ENCODE results near the gene CCDC172.

Gene CCDC172

DNA sequence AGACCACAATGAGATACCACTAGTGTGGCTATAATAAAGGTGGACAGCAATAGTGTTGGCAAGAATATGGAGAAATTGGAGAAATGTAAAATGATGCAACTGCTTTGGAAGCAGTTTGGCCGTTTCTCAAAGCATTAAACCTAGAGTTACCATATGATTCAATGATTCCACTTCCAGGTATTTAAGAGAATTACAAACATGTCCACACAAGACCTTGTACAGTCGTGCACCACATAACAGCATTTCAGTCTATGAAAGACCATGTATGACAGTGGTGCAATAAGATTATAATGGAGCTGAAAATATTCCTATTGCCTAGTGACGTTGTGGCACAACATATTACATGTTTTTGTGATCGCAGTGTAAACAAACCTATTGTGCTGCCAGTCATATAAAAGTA, 29.6 kb downstream of the CCDC172 start:
- Histone ChIP-seq H3K79me2 (ENCODE audit: insufficient read depth, low read length) (no peaks in the 10 kb centered on the region), H3K9me2 (replicated peaks; ENCODE audit: low read depth, low read length) (no peaks in the 10 kb centered on the region), H3F3A (ENCODE audit: low read depth) (no peaks in the 10 kb centered on the region), H3K9ac (ENCODE audit: low read depth, low read length, poor library complexity, severe bottlenecking) (no peak overlapping the region), H3K27me3 (ENCODE audit: insufficient read depth, low read length, poor library complexity, severe bottlenecking) (no peaks in the 10 kb centered on the region), H2AFZ (ENCODE audit: low read length) (no peak overlapping the region), H3K4me3 (ENCODE audit: low read length, poor library complexity, severe bottlenecking) (no peak overlapping the region), H3K9me3 (ENCODE audit: insufficient read depth, low read depth, low read length) (peaks cover 7% of the 10 kb centered on the region), H4K20me1 (ENCODE audit: insufficient read depth, low read length, poor library complexity, severe bottlenecking) (no peaks in the 10 kb centered on the region), H3K4me1 (ENCODE audit: insufficient read depth, low read length, poor library complexity, severe bottlenecking) (no peaks in the 10 kb centered on the region), H3K36me3 (ENCODE audit: insufficient read depth, low read length) (no peaks in the 10 kb centered on the region), H3K4me2 (ENCODE audit: low read depth, low read length, poor library complexity, severe bottlenecking) (no peak overlapping the region)
- TF ChIP-seq EZH2phosphoT487 (IDR thresholded peaks at IDR 0.05; ENCODE audit: borderline replicate concordance): no peak
- TF ChIP-seq, protein P1, sequence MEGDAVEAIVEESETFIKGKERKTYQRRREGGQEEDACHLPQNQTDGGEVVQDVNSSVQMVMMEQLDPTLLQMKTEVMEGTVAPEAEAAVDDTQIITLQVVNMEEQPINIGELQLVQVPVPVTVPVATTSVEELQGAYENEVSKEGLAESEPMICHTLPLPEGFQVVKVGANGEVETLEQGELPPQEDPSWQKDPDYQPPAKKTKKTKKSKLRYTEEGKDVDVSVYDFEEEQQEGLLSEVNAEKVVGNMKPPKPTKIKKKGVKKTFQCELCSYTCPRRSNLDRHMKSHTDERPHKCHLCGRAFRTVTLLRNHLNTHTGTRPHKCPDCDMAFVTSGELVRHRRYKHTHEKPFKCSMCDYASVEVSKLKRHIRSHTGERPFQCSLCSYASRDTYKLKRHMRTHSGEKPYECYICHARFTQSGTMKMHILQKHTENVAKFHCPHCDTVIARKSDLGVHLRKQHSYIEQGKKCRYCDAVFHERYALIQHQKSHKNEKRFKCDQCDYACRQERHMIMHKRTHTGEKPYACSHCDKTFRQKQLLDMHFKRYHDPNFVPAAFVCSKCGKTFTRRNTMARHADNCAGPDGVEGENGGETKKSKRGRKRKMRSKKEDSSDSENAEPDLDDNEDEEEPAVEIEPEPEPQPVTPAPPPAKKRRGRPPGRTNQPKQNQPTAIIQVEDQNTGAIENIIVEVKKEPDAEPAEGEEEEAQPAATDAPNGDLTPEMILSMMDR (conservative IDR thresholded peaks at IDR 0.05; ENCODE audit: low read length): no peak

DNA sequence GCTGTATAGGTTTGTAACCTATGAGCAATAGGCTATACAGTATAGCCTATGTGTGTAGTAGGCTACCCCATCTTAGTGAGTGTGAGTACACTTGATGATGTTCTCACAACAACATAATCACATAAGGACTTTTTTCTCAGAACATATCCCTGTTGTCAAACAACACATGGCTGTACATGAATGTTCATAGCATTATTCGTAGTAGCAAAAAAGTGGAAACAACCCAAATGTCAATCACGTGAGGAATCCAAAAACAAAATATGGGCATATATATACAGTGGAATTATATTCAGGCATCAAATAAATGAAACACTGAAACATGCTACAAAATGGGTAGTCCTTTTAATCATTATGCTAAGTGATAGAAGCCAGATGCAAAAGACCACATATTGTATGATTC, 31.1 kb downstream of the CCDC172 start:
- H3K79me2 ChIP-seq (ENCODE audit: insufficient read depth, low read length): no peaks in the 10 kb centered on the region
- H3K9me2 ChIP-seq (replicated peaks; ENCODE audit: low read depth, low read length): no peaks in the 10 kb centered on the region
- H3K9ac ChIP-seq (ENCODE audit: low read depth, low read length, poor library complexity, severe bottlenecking): no peak overlapping the region
- H3K36me3 ChIP-seq (ENCODE audit: insufficient read depth, low read length): no peaks in the 10 kb centered on the region
- no peak overlapping the region for H2AFZ ChIP-seq (ENCODE audit: low read length)
- no peaks in the 10 kb centered on the region for H3F3A ChIP-seq (ENCODE audit: low read depth)
- TF ChIP-seq, protein P1 (conservative IDR thresholded peaks at IDR 0.05; ENCODE audit: low read length): no peak
- no peak for TF ChIP-seq EZH2phosphoT487 (IDR thresholded peaks at IDR 0.05; ENCODE audit: borderline replicate concordance)
- H3K4me3 ChIP-seq (ENCODE audit: low read length, poor library complexity, severe bottlenecking): no peak overlapping the region
- no peaks in the 10 kb centered on the region for H3K27me3 ChIP-seq (ENCODE audit: insufficient read depth, low read length, poor library complexity, severe bottlenecking)
- H3K9me3 ChIP-seq (ENCODE audit: insufficient read depth, low read depth, low read length): peaks cover 7% of the 10 kb centered on the region
- H3K4me1 ChIP-seq (ENCODE audit: insufficient read depth, low read length, poor library complexity, severe bottlenecking): no peaks in the 10 kb centered on the region
- H3K4me2 ChIP-seq (ENCODE audit: low read depth, low read length, poor library complexity, severe bottlenecking): no peak overlapping the region
- H4K20me1 ChIP-seq (ENCODE audit: insufficient read depth, low read length, poor library complexity, severe bottlenecking): no peaks in the 10 kb centered on the region

DNA sequence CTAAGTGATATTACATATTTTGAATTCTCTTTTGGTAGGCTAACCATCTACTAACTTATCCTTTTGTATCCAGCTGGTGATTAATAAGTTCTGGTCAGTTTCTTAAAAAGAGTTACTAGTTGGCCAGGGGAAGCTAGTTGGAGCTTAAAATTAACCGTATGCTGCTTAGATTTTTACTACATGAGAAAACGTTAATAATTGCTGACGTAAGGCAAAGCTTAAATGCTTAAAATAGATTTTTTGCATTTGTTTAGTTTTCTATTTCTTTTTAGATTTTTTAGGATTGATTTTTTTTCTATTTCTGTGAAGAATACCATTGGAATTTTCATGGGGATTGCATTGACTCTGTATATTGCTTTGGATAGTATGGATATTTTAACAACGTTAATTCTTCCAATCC, 32.6 kb downstream of the CCDC172 start:
- Histone ChIP-seq H3K9me2 (replicated peaks; ENCODE audit: low read depth, low read length) (no peaks in the 10 kb centered on the region), H3K27me3 (ENCODE audit: insufficient read depth, low read length, poor library complexity, severe bottlenecking) (no peaks in the 10 kb centered on the region), H4K20me1 (ENCODE audit: insufficient read depth, low read length, poor library complexity, severe bottlenecking) (no peaks in the 10 kb centered on the region), H3K4me3 (ENCODE audit: low read length, poor library complexity, severe bottlenecking) (no peak overlapping the region), H3K4me2 (ENCODE audit: low read depth, low read length, poor library complexity, severe bottlenecking) (no peak overlapping the region), H3K9me3 (ENCODE audit: insufficient read depth, low read depth, low read length) (peaks cover 3% of the 10 kb centered on the region), H3K9ac (ENCODE audit: low read depth, low read length, poor library complexity, severe bottlenecking) (no peak overlapping the region), H3K79me2 (ENCODE audit: insufficient read depth, low read length) (no peaks in the 10 kb centered on the region), H2AFZ (ENCODE audit: low read length) (no peak overlapping the region), H3K4me1 (ENCODE audit: insufficient read depth, low read length, poor library complexity, severe bottlenecking) (no peaks in the 10 kb centered on the region), H3K36me3 (ENCODE audit: insufficient read depth, low read length) (no peaks in the 10 kb centered on the region), H3F3A (ENCODE audit: low read depth) (no peaks in the 10 kb centered on the region)
- no peak for TF ChIP-seq EZH2phosphoT487 (IDR thresholded peaks at IDR 0.05; ENCODE audit: borderline replicate concordance)
- TF ChIP-seq, protein P1 (conservative IDR thresholded peaks at IDR 0.05; ENCODE audit: low read length): no peak
